HepG2 (cell line): ENCODE measurements around the gene LYRM4. TPM values are rescaled to one million over a fixed set of nuclear protein-coding genes. Genes with fewer than 3 reads are reported as not detected.

ENCODE experiments used
- BCL6 ChIP-seq: IDR thresholded peaks from 2 replicates; pipeline ENCODE4 v1.6.1; 2016; ENCODE audit warnings: missing genetic modification reagents, missing compliant biosample characterization
- BRCA1 ChIP-seq: sonication (generic); formaldehyde crosslinking; IDR thresholded peaks from 2 replicates; pipeline ENCODE4 v1.4.0; 2020; ENCODE audit warnings: missing genetic modification reagents
- DR1 ChIP-seq: sonication (generic); formaldehyde crosslinking; IDR thresholded peaks from 2 replicates; pipeline ENCODE4 v1.8.0; 2021; ENCODE audit warnings: mild to moderate bottlenecking, missing genetic modification reagents, inconsistent platforms
- FOXP1 ChIP-seq, 2 experiments: fragments of 450-650 bp in 1 of 2; IDR thresholded peaks; 2 replicates each; pipeline ENCODE4 v1.6.1; 2017 to 2018; ENCODE audit warnings: antibody characterized with exemption in 1 of 2
- ISL2 ChIP-seq: sonication (generic); formaldehyde crosslinking; IDR thresholded peaks from 2 replicates; pipeline ENCODE4 v1.5.0; 2020; ENCODE audit warnings: missing genetic modification reagents
- KAT2B ChIP-seq: fragments of 150-350 bp; IDR thresholded peaks from 2 replicates; pipeline ENCODE4 v1.6.1; 2014; ENCODE audit warnings: low read depth, low read length, borderline replicate concordance
- KDM3A ChIP-seq: IDR thresholded peaks from 2 replicates; pipeline ENCODE4 v1.6.1; 2018; ENCODE audit warnings: low read depth, missing compliant biosample characterization
- KDM5B ChIP-seq: sonication (generic); formaldehyde crosslinking; IDR thresholded peaks from 2 replicates; pipeline ENCODE4 v1.4.0; 2020; ENCODE audit warnings: missing genetic modification reagents, mild to moderate bottlenecking, borderline replicate concordance
- KLF6 ChIP-seq: IDR thresholded peaks from 2 replicates; pipeline ENCODE4 v1.8.0; 2016; ENCODE audit warnings: missing biosample characterization, missing genetic modification reagents
- NFIB ChIP-seq: sonication (generic); formaldehyde crosslinking; IDR thresholded peaks from 2 replicates; pipeline ENCODE4 v1.9.0; 2021; ENCODE audit warnings: missing genetic modification reagents, mild to moderate bottlenecking, borderline replicate concordance
- NR2F2 ChIP-seq: IDR thresholded peaks from 2 replicates; pipeline ENCODE4 v1.6.1; 2012; ENCODE audit warnings: low read depth, inconsistent platforms, borderline replicate concordance
- PRDM10 ChIP-seq: sonication (generic); formaldehyde crosslinking; IDR thresholded peaks from 2 replicates; pipeline ENCODE4 v1.4.0; 2020; ENCODE audit warnings: low read depth, missing genetic modification reagents
- SIN3B ChIP-seq: fragments of 150-350 bp; IDR thresholded peaks from 2 replicates; pipeline ENCODE4 v1.6.1; 2014; ENCODE audit warnings: low read length
- SNAI1 ChIP-seq: sonication (generic); formaldehyde crosslinking; IDR thresholded peaks from 2 replicates; pipeline ENCODE4 v1.5.0; 2020; ENCODE audit warnings: mild to moderate bottlenecking, missing genetic modification reagents, borderline replicate concordance
- SNRNP70 ChIP-seq: fragments of 200-400 bp; formaldehyde crosslinking; IDR thresholded peaks from 2 replicates; pipeline ENCODE4 v1.6.1; 2017; ENCODE audit warnings: mild to moderate bottlenecking, low read depth, low read length, moderate library complexity
- SOX13 ChIP-seq, 3 experiments: fragments of 450-650 bp in 1 of 3; sonication (generic) in 1 of 3; formaldehyde crosslinking in 1 of 3; IDR thresholded peaks in 2 of 3; conservative IDR thresholded peaks in 1 of 3; 2 replicates each; pipeline versions ENCODE4 v1.5.0 to v1.6.1; 2016 to 2020; ENCODE audit warnings: antibody characterized with exemption in 1 of 3, mild to moderate bottlenecking in 1 of 3, missing compliant biosample characterization in 1 of 3, missing genetic modification reagents in 1 of 3, moderate library complexity in 1 of 3
- TBX2 ChIP-seq: sonication (generic); formaldehyde crosslinking; IDR thresholded peaks from 2 replicates; pipeline ENCODE4 v1.5.0; 2020; ENCODE audit warnings: missing genetic modification reagents, mild to moderate bottlenecking, borderline replicate concordance
- U2AF1 ChIP-seq: fragments of 200-400 bp; formaldehyde crosslinking; optimal IDR thresholded peaks from 2 replicates; pipeline ENCODE3; 2017; ENCODE audit warnings: mild to moderate bottlenecking, low read depth, low read length
- UBTF ChIP-seq: sonication (generic); formaldehyde crosslinking; IDR thresholded peaks from 2 replicates; pipeline ENCODE4 v1.4.0; 2020; ENCODE audit warnings: mild to moderate bottlenecking, missing genetic modification reagents
- ZMYM3 ChIP-seq: sonication (generic); formaldehyde crosslinking; IDR thresholded peaks from 2 replicates; pipeline ENCODE4 v1.5.1; 2020; ENCODE audit warnings: mild to moderate bottlenecking, missing genetic modification reagents
- ZNF207 ChIP-seq: fragments of 450-650 bp; IDR thresholded peaks from 2 replicates; pipeline ENCODE4 v1.6.1; 2016; ENCODE audit warnings: antibody characterized with exemption, borderline replicate concordance
- ZNF570 ChIP-seq: sonication (generic); formaldehyde crosslinking; IDR thresholded peaks from 2 replicates; pipeline ENCODE4 v1.4.0; 2020; ENCODE audit warnings: mild to moderate bottlenecking, missing genetic modification reagents, borderline replicate concordance
- ZNF891 ChIP-seq: sonication (generic); formaldehyde crosslinking; IDR thresholded peaks from 2 replicates; pipeline ENCODE4 v1.5.0; 2020; ENCODE audit warnings: mild to moderate bottlenecking, missing genetic modification reagents
- ZSCAN12 ChIP-seq: sonication (generic); formaldehyde crosslinking; IDR thresholded peaks from 2 replicates; pipeline ENCODE4 v1.9.0; 2021; ENCODE audit warnings: mild to moderate bottlenecking, missing genetic modification reagents
- polyA plus RNA-seq, 8 experiments: library from polyadenylated mRNA; depleted of rRNA in 3 of 8; stranded (reverse) in 7 of 8; unstranded in 1 of 8; fragments of >200 nt; fragmentation: Illumina TruSeq in 4 of 8; extraction: Trizol in 4 of 8; gene quantifications; 2 replicates each; pipeline versions ENCODE4 v1.2.1 to v1.2.3, GENCODE V29; 2011 to 2016; ENCODE audit warnings: low read depth in 4 of 8, missing spikeins in 1 of 8, mixed read lengths in 1 of 8; ENCODE audit not compliant: insufficient read depth in 1 of 8
- total RNA-seq, 5 experiments: library from RNA; depleted of rRNA; stranded (reverse); fragments of >200 nt; fragmentation: Illumina TruSeq; extraction: Trizol; gene quantifications; 2 replicates each; pipeline ENCODE4 v1.2.3, GENCODE V29; 2016; ENCODE audit warnings: low read depth in 1 of 5

LYRM4 gene
- total and polyA plus RNA-seq, 2 of the 13 experiments (the other 11 are each of a cell fraction or from before 2014, with no cell fraction given): 64.6 to 67.5 TPM

DNA sequence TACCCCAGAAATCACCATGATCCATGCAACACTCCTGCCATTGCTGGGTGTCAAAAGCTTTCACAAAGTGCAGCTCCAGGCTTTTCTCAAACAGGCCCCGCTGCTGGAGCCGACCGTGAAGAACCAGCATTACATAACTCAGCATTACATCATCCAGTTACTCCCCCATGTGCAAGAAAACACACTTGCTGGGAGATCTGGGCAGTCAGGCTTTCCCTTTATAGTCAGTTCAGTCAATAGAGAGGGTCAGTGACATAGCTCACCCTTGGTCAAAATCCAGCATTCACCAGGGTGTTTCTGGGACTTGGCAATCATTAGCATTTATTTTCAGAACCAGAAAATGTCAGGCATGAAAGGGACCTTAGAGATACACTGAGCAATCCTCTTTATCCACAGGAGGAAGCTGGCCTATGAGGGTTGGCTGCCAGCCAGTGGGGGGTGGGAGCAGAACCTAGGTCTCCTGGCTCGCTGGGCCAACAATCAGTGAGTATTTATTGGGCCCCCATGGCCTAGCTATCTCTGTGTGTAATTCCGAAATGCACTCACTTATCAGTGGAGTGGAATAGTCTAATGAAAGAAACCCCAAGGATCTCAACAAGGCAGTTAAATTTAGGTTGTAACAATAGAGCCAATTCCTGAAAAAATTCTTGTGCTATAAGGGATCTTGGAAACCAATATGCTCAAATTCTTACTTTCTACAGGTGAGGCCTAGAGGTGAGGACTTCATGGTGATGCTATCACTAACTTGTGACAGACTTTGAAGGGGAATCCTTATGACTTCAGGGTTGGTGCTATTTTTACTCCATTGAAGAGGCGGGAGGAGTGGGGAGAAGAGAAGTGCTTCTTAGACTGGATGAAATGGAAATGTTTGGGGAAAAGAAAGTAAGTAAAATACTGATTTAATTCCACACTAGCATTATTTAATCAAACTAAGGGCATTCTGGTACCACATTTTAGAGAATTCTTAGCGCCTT is 54.6 kb downstream of the LYRM4 start (continued):
- TF ChIP-seq UBTF (no peak), ZNF570 (CRISPR knock-in tag) (no peak), NR2F2 (peak; percentile 86), DR1 (CRISPR knock-in tag) (no peak), PRDM10 (CRISPR knock-in tag) (no peak), NFIB (CRISPR knock-in tag) (no peak), BRCA1 (peak; percentile 72), SNAI1 (no peak), KDM3A (CRISPR knock-in tag) (peak; percentile 38; the same call in 1 of the 2 replicates), KLF6 (CRISPR knock-in tag) (peak; percentile 86; the same call in 1 of the 2 replicates), KDM5B (CRISPR knock-in tag) (no peak), SIN3B (no peak), ZNF207 (no peak), BCL6 (CRISPR knock-in tag) (peak; percentile 89), SNRNP70 (no peak), ZNF891 (CRISPR knock-in tag) (no peak; the same call in 1 of the 2 replicates), U2AF1 (no peak), TBX2 (CRISPR knock-in tag) (peak; percentile 93; the same call in 1 of the 2 replicates), ZSCAN12 (CRISPR knock-in tag) (no peak), SOX13 (IDR thresholded peaks at IDR 0.05) (no peak), SOX13 (CRISPR knock-in tag; conservative IDR thresholded peaks at IDR 0.05 in 1 of 2, IDR thresholded peaks at IDR 0.05 in 1 of 2) (peak in 1 of 2 experiments; percentile 89; a peak in 2 of 4 replicates), FOXP1 (IDR thresholded peaks at IDR 0.05) (no peak), FOXP1 (CRISPR knock-in tag; IDR thresholded peaks at IDR 0.05) (peak; percentile 85), ISL2 (peak; percentile 74; the same call in 1 of the 2 replicates), ZMYM3 (CRISPR knock-in tag) (peak; percentile 67; the same call in 1 of the 2 replicates), KAT2B (no peak)
